Endothelial cell of umbilical vein (primary cell): ENCODE results near the gene TOR1AIP1.

Source experiments
- EZH2 ChIP-seq: IDR thresholded peaks from 2 replicates; pipeline ENCODE4 v1.6.1; 2012; ENCODE audit warnings: borderline replicate concordance, low read depth, mild to moderate bottlenecking, moderate library complexity, low read length, inconsistent platforms; ENCODE audit not compliant: severe bottlenecking
- TF ChIP-seq, protein P1 (sequence below), 2 donors: IDR thresholded peaks; 1 replicate in 1 of 2; 2 replicates in 1 of 2; pipeline ENCODE4 v1.5.1; 2011; ENCODE audit warnings: low read length in 2 of 2, mild to moderate bottlenecking in 2 of 2, moderate library complexity in 2 of 2, control low read depth in 1 of 2, inconsistent platforms in 1 of 2, low read depth in 1 of 2; ENCODE audit not compliant: insufficient read depth in 1 of 2; ENCODE audit errors: extremely low read depth in 1 of 2

DNA sequence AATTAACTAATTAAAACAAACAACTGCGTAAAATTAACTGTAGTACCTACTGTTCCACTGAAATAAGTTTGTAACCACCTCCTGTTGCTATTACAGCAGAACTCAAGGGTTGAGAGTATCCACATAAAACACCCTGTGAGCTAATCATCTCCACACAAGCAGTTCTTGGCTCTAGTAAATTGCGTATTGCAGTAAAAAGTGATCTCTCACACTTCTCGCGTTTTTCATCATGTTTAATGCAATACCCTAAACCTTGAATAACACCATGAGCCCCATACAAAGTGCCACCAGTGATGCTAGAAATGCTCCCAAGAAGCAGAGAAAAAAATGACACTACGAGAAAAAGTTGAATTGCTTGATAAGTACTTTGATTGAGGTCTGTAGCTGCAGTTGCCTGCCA, 43.2 kb downstream of the TOR1AIP1 start:
- no peak for TF ChIP-seq EZH2
- TF ChIP-seq, protein P1, sequence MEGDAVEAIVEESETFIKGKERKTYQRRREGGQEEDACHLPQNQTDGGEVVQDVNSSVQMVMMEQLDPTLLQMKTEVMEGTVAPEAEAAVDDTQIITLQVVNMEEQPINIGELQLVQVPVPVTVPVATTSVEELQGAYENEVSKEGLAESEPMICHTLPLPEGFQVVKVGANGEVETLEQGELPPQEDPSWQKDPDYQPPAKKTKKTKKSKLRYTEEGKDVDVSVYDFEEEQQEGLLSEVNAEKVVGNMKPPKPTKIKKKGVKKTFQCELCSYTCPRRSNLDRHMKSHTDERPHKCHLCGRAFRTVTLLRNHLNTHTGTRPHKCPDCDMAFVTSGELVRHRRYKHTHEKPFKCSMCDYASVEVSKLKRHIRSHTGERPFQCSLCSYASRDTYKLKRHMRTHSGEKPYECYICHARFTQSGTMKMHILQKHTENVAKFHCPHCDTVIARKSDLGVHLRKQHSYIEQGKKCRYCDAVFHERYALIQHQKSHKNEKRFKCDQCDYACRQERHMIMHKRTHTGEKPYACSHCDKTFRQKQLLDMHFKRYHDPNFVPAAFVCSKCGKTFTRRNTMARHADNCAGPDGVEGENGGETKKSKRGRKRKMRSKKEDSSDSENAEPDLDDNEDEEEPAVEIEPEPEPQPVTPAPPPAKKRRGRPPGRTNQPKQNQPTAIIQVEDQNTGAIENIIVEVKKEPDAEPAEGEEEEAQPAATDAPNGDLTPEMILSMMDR (IDR thresholded peaks at IDR 0.05; ENCODE audit: extremely low read depth in 1 of 2, insufficient read depth in 1 of 2, low read depth in 1 of 2, low read length in 2 of 2), result no peak
